K562 (cell line): ENCODE data around the gene TFRC. TPM values are rescaled to one million over a fixed set of nuclear protein-coding genes. Genes with fewer than 3 reads are reported as not detected.

Source experiments
- MITF ChIP-seq: IDR thresholded peaks from 2 replicates; pipeline ENCODE4 v1.6.1; 2014; ENCODE audit warnings: antibody characterized with exemption
- PHF8 ChIP-seq: fragments of 200-600 bp; sonication (generic); IDR thresholded peaks from 2 replicates; pipeline ENCODE4 v1.6.1; 2012; ENCODE audit warnings: mixed run types, mild to moderate bottlenecking, inconsistent platforms, low read length, moderate library complexity, borderline replicate concordance
- TEAD4 ChIP-seq, 2 experiments: sonication (generic) in 1 of 2; formaldehyde crosslinking in 1 of 2; IDR thresholded peaks; 2 replicates each; pipeline versions ENCODE4 v1.6.1 to v1.8.0; 2012 to 2022; ENCODE audit warnings: borderline replicate concordance in 1 of 2, inconsistent platforms in 1 of 2, low read length in 1 of 2, mild to moderate bottlenecking in 1 of 2, missing genetic modification reagents in 1 of 2
- TRIM28 ChIP-seq: fragments of 450-650 bp; IDR thresholded peaks from 2 replicates; pipeline ENCODE4 v1.6.1; 2017
- TSC22D4 ChIP-seq: fragments of 450-650 bp; IDR thresholded peaks from 2 replicates; pipeline ENCODE4 v1.6.1; 2016; ENCODE audit warnings: missing genetic modification characterization, missing biosample characterization, control low read depth
- ZBTB34 ChIP-seq: fragments of 250-450 bp; sonication (Bioruptor Pico); IDR thresholded peaks from 2 replicates; pipeline ENCODE4 v1.8.0; 2021; ENCODE audit warnings: mild to moderate bottlenecking, moderate library complexity
- ZFP36 ChIP-seq: fragments of 150-350 bp; IDR thresholded peaks from 2 replicates; pipeline ENCODE4 v1.6.1; 2018; ENCODE audit warnings: low read length, low read depth; ENCODE audit not compliant: partially characterized antibody
- polyA plus RNA-seq, 8 experiments: library from polyadenylated mRNA; depleted of rRNA in 4 of 8; stranded (reverse) in 5 of 8; unstranded in 3 of 8; fragments of >200 nt; fragmentation: Nextera tagmentation in 2 of 8; fragmentation: Illumina TruSeq in 1 of 8; extraction: Ambion mirVana in 2 of 8; extraction: Trizol in 1 of 8; gene quantifications; 2 replicates each; pipeline versions ENCODE4 v1.2.1 to v1.2.3, GENCODE V29; 2011 to 2014; ENCODE audit warnings: inconsistent platforms in 1 of 8, missing spikeins in 1 of 8
- small RNA-seq: library from RNA; depleted of rRNA; stranded (forward); fragments of <200 nt; gene quantifications from one replicate; pipeline ENCODE3, GENCODE V24; 2014
- total RNA-seq, 7 experiments: library from RNA; depleted of rRNA in 6 of 7; stranded (reverse); fragments of >200 nt in 6 of 7; fragmentation: Illumina TruSeq in 2 of 7; extraction: Trizol in 2 of 7; gene quantifications; 2 replicates each; pipeline versions ENCODE4 v1.2.1 to v1.2.3, GENCODE V29; 2011 to 2021; ENCODE audit warnings: low replicate concordance in 1 of 7
- TF ChIP-seq, protein P1 (sequence below): IDR thresholded peaks from 3 replicates; pipeline ENCODE4 v1.6.1; 2011; ENCODE audit warnings: borderline replicate concordance, mild to moderate bottlenecking, moderate library complexity; ENCODE audit not compliant: insufficient read length; ENCODE audit errors: extremely low read depth
- TF ChIP-seq, protein P2 (sequence below): sonication (generic); formaldehyde crosslinking; IDR thresholded peaks from 2 replicates; pipeline ENCODE4 v1.9.0; 2022; ENCODE audit warnings: mild to moderate bottlenecking, missing genetic modification reagents

Gene TFRC
- total and polyA plus RNA-seq, 9 of the 15 experiments (the other 6 are each of a cell fraction or from before 2014, with no cell fraction given): 149 to 679 (median 332) TPM

- TF ChIP-seq, protein P1, sequence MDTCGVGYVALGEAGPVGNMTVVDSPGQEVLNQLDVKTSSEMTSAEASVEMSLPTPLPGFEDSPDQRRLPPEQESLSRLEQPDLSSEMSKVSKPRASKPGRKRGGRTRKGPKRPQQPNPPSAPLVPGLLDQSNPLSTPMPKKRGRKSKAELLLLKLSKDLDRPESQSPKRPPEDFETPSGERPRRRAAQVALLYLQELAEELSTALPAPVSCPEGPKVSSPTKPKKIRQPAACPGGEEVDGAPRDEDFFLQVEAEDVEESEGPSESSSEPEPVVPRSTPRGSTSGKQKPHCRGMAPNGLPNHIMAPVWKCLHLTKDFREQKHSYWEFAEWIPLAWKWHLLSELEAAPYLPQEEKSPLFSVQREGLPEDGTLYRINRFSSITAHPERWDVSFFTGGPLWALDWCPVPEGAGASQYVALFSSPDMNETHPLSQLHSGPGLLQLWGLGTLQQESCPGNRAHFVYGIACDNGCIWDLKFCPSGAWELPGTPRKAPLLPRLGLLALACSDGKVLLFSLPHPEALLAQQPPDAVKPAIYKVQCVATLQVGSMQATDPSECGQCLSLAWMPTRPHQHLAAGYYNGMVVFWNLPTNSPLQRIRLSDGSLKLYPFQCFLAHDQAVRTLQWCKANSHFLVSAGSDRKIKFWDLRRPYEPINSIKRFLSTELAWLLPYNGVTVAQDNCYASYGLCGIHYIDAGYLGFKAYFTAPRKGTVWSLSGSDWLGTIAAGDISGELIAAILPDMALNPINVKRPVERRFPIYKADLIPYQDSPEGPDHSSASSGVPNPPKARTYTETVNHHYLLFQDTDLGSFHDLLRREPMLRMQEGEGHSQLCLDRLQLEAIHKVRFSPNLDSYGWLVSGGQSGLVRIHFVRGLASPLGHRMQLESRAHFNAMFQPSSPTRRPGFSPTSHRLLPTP: no peak
- TF ChIP-seq TRIM28 (no peak), MITF (no peak), TSC22D4 (tag) (no peak), ZFP36 (no peak), ZBTB34 (CRISPR knock-in tag) (no peak), TEAD4 (IDR thresholded peaks at IDR 0.05; ENCODE audit: low read length) (no peak), TEAD4 (CRISPR knock-in tag; IDR thresholded peaks at IDR 0.05; ENCODE audit: borderline replicate concordance) (no peak), PHF8 (no peak)
- TF ChIP-seq, protein P2, sequence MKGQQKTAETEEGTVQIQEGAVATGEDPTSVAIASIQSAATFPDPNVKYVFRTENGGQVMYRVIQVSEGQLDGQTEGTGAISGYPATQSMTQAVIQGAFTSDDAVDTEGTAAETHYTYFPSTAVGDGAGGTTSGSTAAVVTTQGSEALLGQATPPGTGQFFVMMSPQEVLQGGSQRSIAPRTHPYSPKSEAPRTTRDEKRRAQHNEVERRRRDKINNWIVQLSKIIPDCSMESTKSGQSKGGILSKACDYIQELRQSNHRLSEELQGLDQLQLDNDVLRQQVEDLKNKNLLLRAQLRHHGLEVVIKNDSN (CRISPR knock-in tag): no peak
Observed at GRCh38 chr3:195999896-196000295, 82.0 kb downstream of the TFRC start (continued).

Small RNA genes within 50 kb of the gene (small RNA-seq; reads per million reads assigned to genes)
- not detected for gene RNU7-18P

Other genes starting within 250 kb of the TFRC start
- 10.9 and 15.3 TPM in 2 replicates for gene TNK2, start 173.5 kb downstream of the TFRC start, total RNA-seq (2014; rRNA removed)
- 2.3 and 2.4 TPM in 2 replicates for gene TNK2, start 173.5 kb downstream of the TFRC start, total RNA-seq (2014; rRNA removed; fragmentation: Illumina TruSeq; extraction: Trizol)
- gene TNK2, start 173.5 kb downstream of the TFRC start, total RNA-seq (2015; rRNA removed; fragmentation: Illumina TruSeq; extraction: Trizol): 8.2 TPM in 2 replicates
- gene TNK2, start 173.5 kb downstream of the TFRC start, total RNA-seq (2021): 22.8 and 33.8 TPM in 2 replicates
- 5.3 and 6.4 TPM in 2 replicates for gene TNK2, start 173.5 kb downstream of the TFRC start, polyA plus RNA-seq (2011; rRNA removed)
- 6.5 and 13.2 TPM in 2 replicates for gene TNK2, start 173.5 kb downstream of the TFRC start, polyA plus RNA-seq (2014; fragmentation: Illumina TruSeq; extraction: Trizol)
- gene TNK2, start 173.5 kb downstream of the TFRC start, polyA plus RNA-seq (2014; fragmentation: Nextera tagmentation; extraction: Ambion mirVana): under 1 TPM; 0.03 to 0.14 TPM
- 17.6 and 18.8 TPM in 2 replicates for gene TNK2, start 173.5 kb downstream of the TFRC start, polyA plus RNA-seq (2014; rRNA removed)
- 3.4 and 3.5 TPM in 2 replicates for gene ZDHHC19, start 129.3 kb upstream of the TFRC start, total RNA-seq (2014; rRNA removed)
- gene ZDHHC19, start 129.3 kb upstream of the TFRC start, total RNA-seq (2014; rRNA removed; fragmentation: Illumina TruSeq; extraction: Trizol): 0.67 and 0.98 TPM in 2 replicates
- 0.94 and 1.7 TPM in 2 replicates for gene ZDHHC19, start 129.3 kb upstream of the TFRC start, total RNA-seq (2015; rRNA removed; fragmentation: Illumina TruSeq; extraction: Trizol)
- gene ZDHHC19, start 129.3 kb upstream of the TFRC start, total RNA-seq (2021): 5.5 and 6.1 TPM in 2 replicates
- gene ZDHHC19, start 129.3 kb upstream of the TFRC start, polyA plus RNA-seq (2011; rRNA removed): 0.78 and 1.2 TPM in 2 replicates
- 0.40 and 3.5 TPM in 2 replicates for gene ZDHHC19, start 129.3 kb upstream of the TFRC start, polyA plus RNA-seq (2014; fragmentation: Illumina TruSeq; extraction: Trizol)
- 1 to 10 TPM; 2.0 to 2.7 TPM for gene ZDHHC19, start 129.3 kb upstream of the TFRC start, polyA plus RNA-seq (2014; fragmentation: Nextera tagmentation; extraction: Ambion mirVana)
- 1.1 and 5.5 TPM in 2 replicates for gene ZDHHC19, start 129.3 kb upstream of the TFRC start, polyA plus RNA-seq (2014; rRNA removed)
- gene SLC51A, start 134.4 kb upstream of the TFRC start, total RNA-seq (2014; rRNA removed): not detected in 2 replicates
- not detected in 2 replicates for gene SLC51A, start 134.4 kb upstream of the TFRC start, total RNA-seq (2014; rRNA removed; fragmentation: Illumina TruSeq; extraction: Trizol)
- not detected in 2 replicates for gene SLC51A, start 134.4 kb upstream of the TFRC start, total RNA-seq (2015; rRNA removed; fragmentation: Illumina TruSeq; extraction: Trizol)
- not detected in 2 replicates for gene SLC51A, start 134.4 kb upstream of the TFRC start, total RNA-seq (2021)
- not detected in 2 replicates for gene SLC51A, start 134.4 kb upstream of the TFRC start, polyA plus RNA-seq (2011; rRNA removed)
- gene SLC51A, start 134.4 kb upstream of the TFRC start, polyA plus RNA-seq (2014; fragmentation: Illumina TruSeq; extraction: Trizol): not detected in 2 replicates
- under 1 TPM; 0.35 to 0.38 TPM for gene SLC51A, start 134.4 kb upstream of the TFRC start, polyA plus RNA-seq (2014; fragmentation: Nextera tagmentation; extraction: Ambion mirVana)
- not detected in 2 replicates for gene SLC51A, start 134.4 kb upstream of the TFRC start, polyA plus RNA-seq (2014; rRNA removed)
- 42.4 and 49.6 TPM in 2 replicates for gene PCYT1A, start 205.6 kb upstream of the TFRC start, total RNA-seq (2014; rRNA removed)
- 42.9 and 47.6 TPM in 2 replicates for gene PCYT1A, start 205.6 kb upstream of the TFRC start, total RNA-seq (2014; rRNA removed; fragmentation: Illumina TruSeq; extraction: Trizol)
- 51.1 and 53.4 TPM in 2 replicates for gene PCYT1A, start 205.6 kb upstream of the TFRC start, total RNA-seq (2015; rRNA removed; fragmentation: Illumina TruSeq; extraction: Trizol)
- 52.0 and 55.5 TPM in 2 replicates for gene PCYT1A, start 205.6 kb upstream of the TFRC start, total RNA-seq (2021)
- 53.0 and 55.1 TPM in 2 replicates for gene PCYT1A, start 205.6 kb upstream of the TFRC start, polyA plus RNA-seq (2011; rRNA removed)
- gene PCYT1A, start 205.6 kb upstream of the TFRC start, polyA plus RNA-seq (2014; fragmentation: Illumina TruSeq; extraction: Trizol): 58.2 and 62.8 TPM in 2 replicates
- gene PCYT1A, start 205.6 kb upstream of the TFRC start, polyA plus RNA-seq (2014; fragmentation: Nextera tagmentation; extraction: Ambion mirVana): 10 to 100 TPM; 13.4 to 13.5 TPM
- 45.8 and 49.4 TPM in 2 replicates for gene PCYT1A, start 205.6 kb upstream of the TFRC start, polyA plus RNA-seq (2014; rRNA removed)
- 6.5 and 10.2 TPM in 2 replicates for gene DYNLT2B, start 236.2 kb upstream of the TFRC start, total RNA-seq (2014; rRNA removed)
- gene DYNLT2B, start 236.2 kb upstream of the TFRC start, total RNA-seq (2014; rRNA removed; fragmentation: Illumina TruSeq; extraction: Trizol): 8.3 and 8.7 TPM in 2 replicates
- 7.1 and 8.5 TPM in 2 replicates for gene DYNLT2B, start 236.2 kb upstream of the TFRC start, total RNA-seq (2015; rRNA removed; fragmentation: Illumina TruSeq; extraction: Trizol)
- gene DYNLT2B, start 236.2 kb upstream of the TFRC start, total RNA-seq (2021): 8.3 and 8.6 TPM in 2 replicates
- 13.7 and 17.1 TPM in 2 replicates for gene DYNLT2B, start 236.2 kb upstream of the TFRC start, polyA plus RNA-seq (2011; rRNA removed)
- 7.4 and 8.8 TPM in 2 replicates for gene DYNLT2B, start 236.2 kb upstream of the TFRC start, polyA plus RNA-seq (2014; fragmentation: Illumina TruSeq; extraction: Trizol)
- 10 to 100 TPM in 1 of 2 experiments, 1 to 10 TPM in 1; 9.7 to 13.3 TPM for gene DYNLT2B, start 236.2 kb upstream of the TFRC start, polyA plus RNA-seq (2014; fragmentation: Nextera tagmentation; extraction: Ambion mirVana)
- gene DYNLT2B, start 236.2 kb upstream of the TFRC start, polyA plus RNA-seq (2014; rRNA removed): 16.8 and 19.9 TPM in 2 replicates